Measurements from ENCODE around the gene KYNU. TPM values are rescaled to one million over a fixed set of nuclear protein-coding genes. Genes with fewer than 3 reads are reported as not detected.

The KYNU gene
- total and polyA plus RNA-seq, 2 of the 13 experiments (the other 11 are each of a cell fraction or from before 2014, with no cell fraction given): 21.9 to 68.6 TPM

DNA sequence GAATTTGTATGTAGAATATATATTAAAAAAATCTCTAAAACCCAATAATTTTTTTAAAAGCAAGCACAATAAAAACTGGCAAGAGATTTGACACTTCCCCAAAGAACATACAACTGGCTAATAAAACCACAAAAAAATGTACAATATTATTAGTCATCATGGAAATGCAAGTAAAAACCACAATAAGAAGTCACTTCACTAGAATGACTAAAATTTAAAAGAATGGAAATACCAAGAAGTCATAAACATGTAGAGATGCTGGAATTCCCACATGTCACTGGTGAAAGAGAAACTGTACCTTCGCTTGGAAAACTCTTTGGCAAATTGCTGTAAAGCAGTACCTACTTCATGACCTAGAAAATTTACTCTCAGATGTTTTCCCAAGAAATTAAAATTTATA, 43.4 kb upstream of the KYNU start:
- Histone ChIP-seq H3K27ac (ENCODE audit: extremely low read length, insufficient read depth, low read length) (no peak overlapping the region), H3K9ac (ENCODE audit: insufficient read depth, low read depth, low read length) (no peak overlapping the region), H3K27me3 (ENCODE audit: control insufficient read depth in 1 of 2, insufficient read depth in 2 of 2, low read length in 2 of 2) (no peaks in the 10 kb centered on the region), H3K4me1 (ENCODE audit: insufficient read depth, low read length) (no peaks in the 10 kb centered on the region), H3K4me3 (replicated peaks in 1 of 3; ENCODE audit: insufficient read depth in 1 of 3, low read depth in 2 of 3, low read length in 3 of 3) (no peak overlapping the region), H3K79me2 (ENCODE audit: insufficient read depth, low read length) (no peaks in the 10 kb centered on the region), H2AFZ (ENCODE audit: low read length) (no peak overlapping the region), H3K4me2 (ENCODE audit: low read depth, low read length) (no peak overlapping the region), H3K9me3 (ENCODE audit: low read length) (no peaks in the 10 kb centered on the region), H3K36me3 (replicated peaks in 1 of 2; ENCODE audit: control insufficient read depth in 1 of 2, insufficient read depth in 2 of 2, low read length in 2 of 2) (no peaks in the 10 kb centered on the region), H4K20me1 (ENCODE audit: insufficient read depth, low read length) (no peaks in the 10 kb centered on the region)
- FAIRE-seq: no peak
- ATAC-seq: no peak
- in situ Hi-C loops (cut with HindIII; ENCODE audit: extremely low pct_ligation_motif_present, low pct_unique_long_range_greater_than_20kb): no loop called here
- intact Hi-C loops (cut with micrococcal nuclease; ENCODE audit: unreplicated experiment): no loop called here
- TF ChIP-seq PHF20 (CRISPR knock-in tag; IDR thresholded peaks at IDR 0.05): no peak
- no peak for TF ChIP-seq AHR (CRISPR knock-in tag; IDR thresholded peaks at IDR 0.05)
- no peak for TF ChIP-seq ARID2 (CRISPR knock-in tag; IDR thresholded peaks at IDR 0.05; ENCODE audit: borderline replicate concordance)
- no peak for TF ChIP-seq TEAD2 (CRISPR knock-in tag; IDR thresholded peaks at IDR 0.05)
- TF ChIP-seq TIGD3 (CRISPR knock-in tag; IDR thresholded peaks at IDR 0.05; ENCODE audit: borderline replicate concordance): no peak
- no peak for TF ChIP-seq ZNF720 (CRISPR knock-in tag; IDR thresholded peaks at IDR 0.05)
- TF ChIP-seq ZNF337 (CRISPR knock-in tag; IDR thresholded peaks at IDR 0.05; ENCODE audit: borderline replicate concordance, low read depth): no peak
- no peak for TF ChIP-seq HNRNPK (IDR thresholded peaks at IDR 0.05; ENCODE audit: low read depth, low read length, poor library complexity, severe bottlenecking)
- TF ChIP-seq NFE2L1 (CRISPR knock-in tag; IDR thresholded peaks at IDR 0.05; ENCODE audit: borderline replicate concordance): no peak
- TF ChIP-seq ZSCAN31 (CRISPR knock-in tag; IDR thresholded peaks at IDR 0.05; ENCODE audit: low read depth): no peak
- no peak for TF ChIP-seq U2AF2 (IDR thresholded peaks at IDR 0.05; ENCODE audit: low read depth, low read length)
- TF ChIP-seq ZNF230 (CRISPR knock-in tag; IDR thresholded peaks at IDR 0.05): no peak
- TF ChIP-seq CENPBD1 (CRISPR knock-in tag; IDR thresholded peaks at IDR 0.05; ENCODE audit: borderline replicate concordance, low read depth): no peak
- TF ChIP-seq SIN3A (IDR thresholded peaks at IDR 0.05; ENCODE audit: borderline replicate concordance, low read depth, low read length): no peak
- no peak for TF ChIP-seq ZFP90 (CRISPR knock-in tag; IDR thresholded peaks at IDR 0.05; ENCODE audit: borderline replicate concordance)
- no peak for TF ChIP-seq ZNF431 (CRISPR knock-in tag; IDR thresholded peaks at IDR 0.05; ENCODE audit: borderline replicate concordance, low read depth)
- no peak for TF ChIP-seq PITX1 (CRISPR knock-in tag; IDR thresholded peaks at IDR 0.05)
- no peak for TF ChIP-seq STAG1 (CRISPR knock-in tag; IDR thresholded peaks at IDR 0.05)
- TF ChIP-seq ZNF749 (CRISPR knock-in tag; IDR thresholded peaks at IDR 0.05; ENCODE audit: borderline replicate concordance): no peak
- 66% methylated on average over 1 of the region's 1 CpG for WGBS (ENCODE audit: low lambda C conversion rate)
- ChIA-PET CTCF (ENCODE audit: low intra/inter-chr PET ratio, low total read pairs) (no interaction called here), POLR2A (no interaction called here)
- BruUV-seq (replicated peaks): no TSS peak
- DNase-seq (ENCODE audit: low spot score): no peak

All from HepG2 (cell line).